ENCODE measurements around the gene C1QTNF8.

The C1QTNF8 gene

GRCh38 chr16:1127101-1127500 is 31.1 kb upstream of the C1QTNF8 start:
- no peak for DNase-seq

GRCh38 chr16:1126586-1126985 is 30.5 kb upstream of the C1QTNF8 start:
- DNase-seq = no peak

- no peak for DNase-seq
Observed at GRCh38 chr16:1126044-1126443, 30.0 kb upstream of the C1QTNF8 start.

GRCh38 chr16:1125471-1125870 is 29.4 kb upstream of the C1QTNF8 start:
- no peak for DNase-seq

- no peak for DNase-seq
Observed at GRCh38 chr16:1124795-1125194, 28.8 kb upstream of the C1QTNF8 start.

- DNase-seq = no peak
Observed at GRCh38 chr16:1124291-1124690, 28.2 kb upstream of the C1QTNF8 start.

- DNase-seq = no peak
Observed at GRCh38 chr16:1123525-1124230, 27.6 kb upstream of the C1QTNF8 start.

- DNase-seq = no peak
Observed at GRCh38 chr16:1122398-1122765, 26.3 kb upstream of the C1QTNF8 start.

GRCh38 chr16:1121601-1122397 is 25.8 kb upstream of the C1QTNF8 start:
- no peak for DNase-seq

- DNase-seq = no peak
Observed at GRCh38 chr16:1121009-1121408, 25.0 kb upstream of the C1QTNF8 start.

GRCh38 chr16:1120577-1120941 is 24.5 kb upstream of the C1QTNF8 start:
- DNase-seq = no peak

GRCh38 chr16:1119766-1120576 is 23.9 kb upstream of the C1QTNF8 start:
- DNase-seq = no peak

GRCh38 chr16:1119129-1119528 is 23.1 kb upstream of the C1QTNF8 start:
- DNase-seq = no peak

- no peak for DNase-seq
Observed at GRCh38 chr16:1117926-1118325, 21.9 kb upstream of the C1QTNF8 start.

- DNase-seq = no peak
Observed at GRCh38 chr16:1117176-1117900, 21.3 kb upstream of the C1QTNF8 start.

- DNase-seq = no peak
Observed at GRCh38 chr16:1116693-1117077, 20.6 kb upstream of the C1QTNF8 start.

GRCh38 chr16:1113889-1114526 is 18.0 kb upstream of the C1QTNF8 start:
- DNase-seq = no peak

GRCh38 chr16:1113489-1113888 is 17.4 kb upstream of the C1QTNF8 start:
- no peak for DNase-seq

- no peak for DNase-seq
Observed at GRCh38 chr16:1112506-1113184, 16.6 kb upstream of the C1QTNF8 start.

GRCh38 chr16:1109648-1110047 is 13.6 kb upstream of the C1QTNF8 start:
- DNase-seq = no peak

GRCh38 chr16:1108299-1109252 is 12.5 kb upstream of the C1QTNF8 start:
- DNase-seq = no peak

Measured in bone marrow (tissue), 2 donors.